ENCODE data around the gene HDC. TPM values are rescaled to one million over a fixed set of nuclear protein-coding genes. Genes with fewer than 3 reads are reported as not detected.

HDC gene
- total RNA-seq, 1 donor from 2014 or later = 4.1 TPM

- ATAC-seq = no peak
Measured at GRCh38 chr15:50256188-50257041, 9.1 kb downstream of the HDC start.

GRCh38 chr15:50252556-50252955 lies 13.0 kb downstream of the HDC start:
- no peaks in the 10 kb centered on the region for H3K4me1 ChIP-seq
- H3K4me3 ChIP-seq = no peak overlapping the region
- H3K27me3 ChIP-seq = no peaks in the 10 kb centered on the region
- no peaks in the 10 kb centered on the region for H3K36me3 ChIP-seq
- H3K9me3 ChIP-seq = no peaks in the 10 kb centered on the region
- DNase-seq (no peak), ATAC-seq (no peak)
- no peak overlapping the region for H3K27ac ChIP-seq
- TF ChIP-seq CTCF (IDR thresholded peaks at IDR 0.05) = no peak
- intact Hi-C loops (cut with DNase I) = no loop called here

More at GRCh38 chr15:50256188-50257041, 9.1 kb downstream of the HDC start:
- no peak overlapping the region for H3K27ac ChIP-seq
- H3K9me3 ChIP-seq = no peaks in the 10 kb centered on the region
- H3K4me1 ChIP-seq = no peaks in the 10 kb centered on the region
- TF ChIP-seq CTCF (IDR thresholded peaks at IDR 0.05) = no peak
- no peak overlapping the region for H3K4me3 ChIP-seq
- H3K36me3 ChIP-seq = no peaks in the 10 kb centered on the region
- intact Hi-C loops (cut with DNase I) = no loop called here
- DNase-seq = no peak
- H3K27me3 ChIP-seq = no peaks in the 10 kb centered on the region

- Histone ChIP-seq H3K9me3 (no peaks in the 10 kb centered on the region), H3K4me3 (no peak overlapping the region), H3K27me3 (no peaks in the 10 kb centered on the region), H3K4me1 (no peaks in the 10 kb centered on the region), H3K36me3 (no peaks in the 10 kb centered on the region), H3K27ac (no peak overlapping the region)
- ATAC-seq (no peak), DNase-seq (no peak)
- TF ChIP-seq CTCF (IDR thresholded peaks at IDR 0.05) = no peak
- intact Hi-C loops (cut with DNase I) = no loop called here
Measured at GRCh38 chr15:50251638-50252182, 13.8 kb downstream of the HDC start.

- TF ChIP-seq CTCF (IDR thresholded peaks at IDR 0.05) = no peak
- Histone ChIP-seq H3K9me3 (no peaks in the 10 kb centered on the region), H3K4me1 (no peaks in the 10 kb centered on the region), H3K27me3 (no peaks in the 10 kb centered on the region), H3K4me3 (no peak overlapping the region), H3K27ac (no peak overlapping the region), H3K36me3 (no peaks in the 10 kb centered on the region)
- DNase-seq (no peak), ATAC-seq (no peak)
- intact Hi-C loops (cut with DNase I) = no loop called here
Measured at GRCh38 chr15:50250760-50251394, 14.6 kb downstream of the HDC start.

- DNase-seq = no peak
Measured at GRCh38 chr15:50249704-50250103, 15.8 kb downstream of the HDC start.

More at GRCh38 chr15:50249704-50250103, 15.8 kb downstream of the HDC start:
- Histone ChIP-seq H3K4me1 (no peaks in the 10 kb centered on the region), H3K36me3 (no peaks in the 10 kb centered on the region), H3K9me3 (no peaks in the 10 kb centered on the region), H3K27ac (no peak overlapping the region), H3K27me3 (no peaks in the 10 kb centered on the region), H3K4me3 (no peak overlapping the region)
- TF ChIP-seq CTCF (IDR thresholded peaks at IDR 0.05) = no peak
- intact Hi-C loops (cut with DNase I) = no loop called here
- no peak for ATAC-seq
